Breast epithelium (tissue), 4 donors: ENCODE measurements around the gene YPEL2. TPM values are rescaled to one million over a fixed set of nuclear protein-coding genes. Genes with fewer than 3 reads are reported as not detected.

Source experiments
- DNase-seq, 2 donors: peaks; one replicate each; pipeline ENCODE4 v3.0.0-alpha.2; 2019; ENCODE audit warnings: low spot score in 2 of 2
- H3K27ac ChIP-seq, 2 donors: fragments of 200-600 bp; sonication (generic) in 1 of 2; one replicate each; pipeline ENCODE4 v1.5.1; 2016 to 2019; ENCODE audit warnings: mild to moderate bottlenecking in 1 of 2
- H3K27me3 ChIP-seq, 2 donors: fragments of 200-600 bp; sonication (generic) in 1 of 2; one replicate each; pipeline versions ENCODE4 v1.5.1 to v1.6.0; 2017 to 2019; ENCODE audit warnings: control low read depth in 1 of 2, mild to moderate bottlenecking in 1 of 2
- H3K36me3 ChIP-seq: fragments of 200-600 bp; one replicate; pipeline ENCODE4 v1.5.1; 2019
- H3K4me1 ChIP-seq, 2 donors: fragments of 200-600 bp; sonication (generic); one replicate each; pipeline ENCODE4 v1.5.1; 2016 to 2019; ENCODE audit warnings: control low read depth in 1 of 2
- H3K4me3 ChIP-seq, 3 donors: fragments of 200-600 bp; sonication (generic); 1 replicate in 2 of 3; 2 replicates in 1 of 3; pipeline ENCODE4 v1.5.1; 2016 to 2019; ENCODE audit warnings: mild to moderate bottlenecking in 3 of 3, moderate library complexity in 2 of 3
- H3K9me3 ChIP-seq, 2 donors: fragments of 200-600 bp; sonication (generic) in 1 of 2; one replicate each; pipeline ENCODE4 v1.5.1; 2016 to 2019; ENCODE audit warnings: control low read depth in 1 of 2
- POLR2A ChIP-seq: fragments of 450-650 bp; IDR thresholded peaks from one replicate; pipeline ENCODE4 v1.6.1; 2016; ENCODE audit warnings: antibody characterized with exemption, mild to moderate bottlenecking, moderate library complexity
- POLR2AphosphoS5 ChIP-seq, 3 donors: sonication (generic); formaldehyde crosslinking; IDR thresholded peaks; one replicate each; pipeline ENCODE4 v1.6.1; 2017; ENCODE audit warnings: antibody characterized with exemption in 3 of 3
- intact Hi-C: fragments of 100-400 bp; cut with DNase I; formaldehyde crosslinking; loops from one replicate; pipeline ENCODE4 v1.15.1; 2023; ENCODE audit warnings: low total_unique reads
- total RNA-seq, 3 donors: library from RNA; depleted of rRNA; stranded (reverse); fragments of >200 nt; gene quantifications; one replicate each; pipeline ENCODE4 v1.1.0, GENCODE V29; 2016
- TF ChIP-seq, protein P1 (sequence below), 3 donors: fragments of 450-650 bp; IDR thresholded peaks; one replicate each; pipeline ENCODE4 v1.5.1; 2016 to 2017; ENCODE audit warnings: antibody characterized with exemption in 3 of 3, mild to moderate bottlenecking in 3 of 3, moderate library complexity in 3 of 3

Gene YPEL2
- total RNA-seq, 3 donors from 2014 or later: 26.5 to 64.8 (median 33.2) TPM

DNA sequence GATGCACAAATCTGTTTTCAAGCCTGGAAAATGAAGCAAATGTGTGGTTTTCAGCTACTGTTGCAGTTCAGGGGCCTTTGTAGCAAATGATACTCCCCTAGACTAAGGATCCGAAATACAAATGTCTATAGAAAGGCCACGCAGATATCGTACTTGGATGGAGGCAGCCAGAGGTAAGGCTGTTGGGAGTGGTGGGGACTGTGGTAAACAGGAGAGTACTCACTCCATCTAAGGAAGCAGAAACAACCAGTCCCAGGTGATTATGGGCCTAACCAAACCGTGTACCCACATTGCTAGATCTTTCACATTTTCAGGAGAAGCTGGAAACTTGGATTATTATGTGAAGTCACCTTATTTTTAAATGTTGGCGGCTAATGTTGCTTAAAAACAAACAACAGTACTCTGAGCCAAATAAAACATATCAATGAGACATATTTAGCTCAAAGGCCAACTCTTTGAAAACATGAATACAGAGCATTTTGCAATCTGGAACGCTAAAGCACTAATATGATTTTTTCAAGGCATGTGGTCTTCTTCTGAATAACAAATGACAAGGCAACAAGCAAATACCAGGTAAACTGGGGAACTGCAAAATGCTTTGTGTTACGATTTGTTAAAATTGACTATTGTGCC is 110.1 kb downstream of the YPEL2 start:
- TF ChIP-seq, protein P1, sequence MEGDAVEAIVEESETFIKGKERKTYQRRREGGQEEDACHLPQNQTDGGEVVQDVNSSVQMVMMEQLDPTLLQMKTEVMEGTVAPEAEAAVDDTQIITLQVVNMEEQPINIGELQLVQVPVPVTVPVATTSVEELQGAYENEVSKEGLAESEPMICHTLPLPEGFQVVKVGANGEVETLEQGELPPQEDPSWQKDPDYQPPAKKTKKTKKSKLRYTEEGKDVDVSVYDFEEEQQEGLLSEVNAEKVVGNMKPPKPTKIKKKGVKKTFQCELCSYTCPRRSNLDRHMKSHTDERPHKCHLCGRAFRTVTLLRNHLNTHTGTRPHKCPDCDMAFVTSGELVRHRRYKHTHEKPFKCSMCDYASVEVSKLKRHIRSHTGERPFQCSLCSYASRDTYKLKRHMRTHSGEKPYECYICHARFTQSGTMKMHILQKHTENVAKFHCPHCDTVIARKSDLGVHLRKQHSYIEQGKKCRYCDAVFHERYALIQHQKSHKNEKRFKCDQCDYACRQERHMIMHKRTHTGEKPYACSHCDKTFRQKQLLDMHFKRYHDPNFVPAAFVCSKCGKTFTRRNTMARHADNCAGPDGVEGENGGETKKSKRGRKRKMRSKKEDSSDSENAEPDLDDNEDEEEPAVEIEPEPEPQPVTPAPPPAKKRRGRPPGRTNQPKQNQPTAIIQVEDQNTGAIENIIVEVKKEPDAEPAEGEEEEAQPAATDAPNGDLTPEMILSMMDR (IDR thresholded peaks at IDR 0.05): no peak
- TF ChIP-seq POLR2A (no peak), POLR2AphosphoS5 (IDR thresholded peaks at IDR 0.05) (no peak)
- intact Hi-C loops: loop anchor here (5.0 kb wide), 1 partner anchor 114 kb away; no protein-coding TSS in a partner anchor
- Histone ChIP-seq H3K4me1 (no peaks in the 10 kb centered on the region), H3K27ac (no peak overlapping the region), H3K27me3 (no peaks in the 10 kb centered on the region), H3K9me3 (no peaks in the 10 kb centered on the region), H3K4me3 (no peak overlapping the region), H3K36me3 (no peaks in the 10 kb centered on the region)
- no peak for DNase-seq

DNA sequence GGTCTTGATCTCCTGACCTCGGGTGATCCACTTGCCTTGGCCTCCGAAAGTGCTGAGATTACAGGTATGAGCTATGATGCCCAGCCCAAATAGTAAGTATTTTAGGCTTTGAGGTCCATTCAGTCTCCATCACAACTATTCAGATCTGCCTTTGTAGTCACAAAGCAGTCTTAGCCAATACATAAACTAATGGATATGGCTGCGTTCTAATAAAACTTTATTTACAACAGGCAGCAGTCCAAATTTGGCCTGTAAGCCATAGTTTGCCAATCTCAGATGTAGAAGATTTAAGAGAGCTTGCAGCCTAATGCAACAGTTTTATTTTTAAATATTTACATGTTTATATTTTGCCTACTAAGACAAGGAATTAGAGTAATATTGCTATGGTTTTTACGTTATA is 111.7 kb downstream of the YPEL2 start:
- intact Hi-C loops: loop anchor here (5.0 kb wide), 1 partner anchor 116 kb away; no protein-coding TSS in a partner anchor
- H3K4me1 ChIP-seq: no peaks in the 10 kb centered on the region

More for the DNA sequence above, 111.7 kb downstream of the YPEL2 start:
- H3K9me3 ChIP-seq: no peaks in the 10 kb centered on the region
- no peak for DNase-seq
- H3K4me3 ChIP-seq: no peak overlapping the region
- no peak overlapping the region for H3K27ac ChIP-seq
- H3K36me3 ChIP-seq: no peaks in the 10 kb centered on the region
- TF ChIP-seq POLR2AphosphoS5 (IDR thresholded peaks at IDR 0.05): no peak
- no peak for TF ChIP-seq POLR2A
- TF ChIP-seq, protein P1 (IDR thresholded peaks at IDR 0.05): no peak
- no peaks in the 10 kb centered on the region for H3K27me3 ChIP-seq

Other genes with a start within 250 kb of the YPEL2 start
- gene TRIM37, start 224.8 kb upstream of the YPEL2 start, total RNA-seq: 10 to 100 TPM; 18.7 to 24.6 (median 20.9) TPM
- gene SKA2, start 176.5 kb upstream of the YPEL2 start, total RNA-seq: 10 to 100 TPM; 11.8 to 19.5 (median 12.7) TPM
- 10 to 100 TPM in 1 of 3 donors, 1 to 10 TPM in 1, under 1 TPM in 1; 0.33 to 25.1 (median 1.2) TPM for gene PRR11, start 175.9 kb upstream of the YPEL2 start, total RNA-seq
- 10 to 100 TPM; 10.2 to 15.5 (median 12.2) TPM for gene SMG8, start 121.6 kb upstream of the YPEL2 start, total RNA-seq
- 1 to 10 TPM in 2 of 3 donors, under 1 TPM in 1; 0.96 to 5.9 (median 4.8) TPM for gene GDPD1, start 111.1 kb upstream of the YPEL2 start, total RNA-seq
- gene DHX40, start 234.0 kb downstream of the YPEL2 start, total RNA-seq: 10 to 100 TPM; 48.5 to 60.9 (median 56.3) TPM